ENCODE data around the gene PARD3B.

- TF ChIP-seq, protein P1, sequence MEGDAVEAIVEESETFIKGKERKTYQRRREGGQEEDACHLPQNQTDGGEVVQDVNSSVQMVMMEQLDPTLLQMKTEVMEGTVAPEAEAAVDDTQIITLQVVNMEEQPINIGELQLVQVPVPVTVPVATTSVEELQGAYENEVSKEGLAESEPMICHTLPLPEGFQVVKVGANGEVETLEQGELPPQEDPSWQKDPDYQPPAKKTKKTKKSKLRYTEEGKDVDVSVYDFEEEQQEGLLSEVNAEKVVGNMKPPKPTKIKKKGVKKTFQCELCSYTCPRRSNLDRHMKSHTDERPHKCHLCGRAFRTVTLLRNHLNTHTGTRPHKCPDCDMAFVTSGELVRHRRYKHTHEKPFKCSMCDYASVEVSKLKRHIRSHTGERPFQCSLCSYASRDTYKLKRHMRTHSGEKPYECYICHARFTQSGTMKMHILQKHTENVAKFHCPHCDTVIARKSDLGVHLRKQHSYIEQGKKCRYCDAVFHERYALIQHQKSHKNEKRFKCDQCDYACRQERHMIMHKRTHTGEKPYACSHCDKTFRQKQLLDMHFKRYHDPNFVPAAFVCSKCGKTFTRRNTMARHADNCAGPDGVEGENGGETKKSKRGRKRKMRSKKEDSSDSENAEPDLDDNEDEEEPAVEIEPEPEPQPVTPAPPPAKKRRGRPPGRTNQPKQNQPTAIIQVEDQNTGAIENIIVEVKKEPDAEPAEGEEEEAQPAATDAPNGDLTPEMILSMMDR (conservative IDR thresholded peaks at IDR 0.05; ENCODE audit: low read depth, low read length), result no peak
- TF ChIP-seq SMC3 (IDR thresholded peaks at IDR 0.05; ENCODE audit: low read depth, low read length) (no peak), FOS (IDR thresholded peaks at IDR 0.05; ENCODE audit: low read depth, low read length) (no peak), USF2 (IDR thresholded peaks at IDR 0.05; ENCODE audit: low read depth, low read length) (no peak), NFE2L2 (IDR thresholded peaks at IDR 0.05; ENCODE audit: low read depth, low read length) (no peak), MXI1 (IDR thresholded peaks at IDR 0.05; ENCODE audit: borderline replicate concordance, low read depth, low read length) (no peak)
Measured at GRCh38 chr2:205646680-205647079, 1101.4 kb downstream of the PARD3B start.
